Activated CD8-positive, alpha-beta T cell treated with anti-CD3 and anti-CD28 coated beads for 36 hours (primary cell): ENCODE data around the gene HAVCR2. TPM values are rescaled to one million over a fixed set of nuclear protein-coding genes. Genes with fewer than 3 reads are reported as not detected.
A peak's percentile ranks its signal among the peaks of the same experiment; 100 is the strongest.
"Not testable (repeated sequence)": the region's sequence is repeated elsewhere in the genome, so short reads cannot be mapped to it uniquely, and the experiment has no call there.

ENCODE experiments used
- ATAC-seq: fragments of 200-7000 bp; cut with Tn5 transposase; one replicate; pipeline ENCODE4 v1.10.0; 2021; ENCODE audit warnings: mild to moderate bottlenecking, moderate library complexity
- CTCF ChIA-PET: fragments of 350-600 bp; sonication (Branson Sonifier 250); formaldehyde crosslinking; loops from one replicate; lab custom pipeline; 2021; ENCODE audit warnings: antibody characterized with exemption; lab: Charles Lee
- POLR2A ChIA-PET: fragments of 350-600 bp; sonication (Branson Sonifier 250); formaldehyde crosslinking; loops from one replicate; lab custom pipeline; 2021; ENCODE audit warnings: antibody characterized with exemption; lab: Charles Lee
- DNase-seq: peaks from one replicate; pipeline ENCODE4 v3.0.0-alpha.2; 2020
- H3K27ac Mint-ChIP-seq: one replicate; pipeline ENCODE4 v1.8.0; 2021; ENCODE audit warnings: mild to moderate bottlenecking, mixed read lengths
- H3K27me3 Mint-ChIP-seq: one replicate; pipeline ENCODE4 v1.8.0; 2021; ENCODE audit warnings: mixed read lengths
- H3K36me3 Mint-ChIP-seq: one replicate; pipeline ENCODE4 v1.8.0; 2021; ENCODE audit warnings: low read depth, mixed read lengths
- H3K4me1 Mint-ChIP-seq: one replicate; pipeline ENCODE4 v1.8.0; 2021; ENCODE audit warnings: low read depth, mixed read lengths
- H3K4me3 Mint-ChIP-seq: one replicate; pipeline ENCODE4 v1.8.0; 2021; ENCODE audit warnings: mild to moderate bottlenecking, moderate library complexity, mixed read lengths
- H3K9me3 Mint-ChIP-seq: one replicate; pipeline ENCODE4 v1.8.0; 2021; ENCODE audit warnings: mixed read lengths
- CTCF ChIP-seq: fragments of 200-600 bp; IDR thresholded peaks from one replicate; pipeline ENCODE4 v1.8.0; 2022; ENCODE audit warnings: antibody characterized with exemption, mild to moderate bottlenecking
- intact Hi-C: fragments of 100-400 bp; cut with micrococcal nuclease; formaldehyde crosslinking; loops from one replicate; pipeline ENCODE4 v1.10.0; 2022
- total RNA-seq, 2 experiments: library from RNA; stranded (reverse); gene quantifications; one replicate each; pipeline ENCODE4 v1.2.3, GENCODE V29; 2021

Gene HAVCR2
- total RNA-seq, 2 experiments from 2014 or later = 28.7 to 34.6 TPM

DNA sequence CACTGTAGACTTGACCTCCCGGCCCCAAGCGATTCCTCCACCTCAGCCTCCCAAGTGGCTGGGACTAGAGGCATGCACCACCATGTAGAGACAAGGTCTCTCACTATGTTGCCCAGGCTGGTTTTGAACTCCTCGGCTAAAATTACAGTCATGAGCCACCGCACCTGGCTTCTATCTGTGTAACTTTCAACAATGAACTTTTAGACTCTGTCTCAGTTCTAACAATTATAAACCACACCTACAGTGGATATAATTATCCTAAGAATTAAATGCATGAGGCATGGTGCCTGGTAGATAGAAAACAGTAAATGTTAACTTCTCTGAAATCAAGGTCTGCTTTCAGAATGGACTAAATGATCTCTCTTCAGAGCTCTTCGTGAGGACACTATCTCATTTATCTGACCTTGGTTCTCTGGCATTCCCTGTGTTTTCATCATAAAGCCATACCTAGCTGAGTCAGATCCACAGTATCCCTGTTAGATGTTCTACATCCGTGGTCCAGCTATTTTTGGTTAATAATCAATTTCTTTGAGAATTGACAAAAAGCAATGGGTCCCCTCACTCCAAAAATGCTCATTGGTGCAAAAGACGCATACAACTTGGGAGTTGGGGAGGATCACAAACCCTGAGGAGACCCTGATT lies 57.1 kb downstream of the HAVCR2 start:
- no peak overlapping the region for H3K27ac Mint-ChIP-seq
- peaks cover 36% of the 10 kb centered on the region for H3K4me1 Mint-ChIP-seq
- intact Hi-C loops = no loop called here
- no peaks in the 10 kb centered on the region for H3K27me3 Mint-ChIP-seq
- H3K4me3 Mint-ChIP-seq = no peak overlapping the region
- no peaks in the 10 kb centered on the region for H3K9me3 Mint-ChIP-seq
- no peak for TF ChIP-seq CTCF
- CTCF ChIA-PET = no interaction called here
- no peak for ATAC-seq
- DNase-seq = no peak
- no peaks in the 10 kb centered on the region for H3K36me3 Mint-ChIP-seq
- POLR2A ChIA-PET = no interaction called here

DNA sequence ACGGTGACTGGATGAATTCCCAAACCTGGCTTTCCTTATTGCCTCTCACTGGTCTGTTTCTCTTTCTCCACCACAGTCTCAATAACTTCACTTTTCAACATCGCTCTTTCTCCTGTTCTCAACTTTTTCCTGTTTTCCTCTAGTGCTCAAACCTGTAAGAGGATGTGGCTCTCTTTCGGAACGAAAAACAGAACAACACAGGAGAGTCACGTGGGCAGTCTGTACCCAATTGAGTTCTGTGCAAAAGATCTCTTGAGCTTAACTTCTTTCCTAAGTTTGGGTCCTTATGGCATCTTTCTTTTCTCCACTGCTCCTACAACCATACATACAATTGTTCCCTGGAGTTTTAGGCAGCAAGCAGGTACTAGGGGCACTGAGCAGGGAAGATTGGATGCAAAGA lies 58.8 kb downstream of the HAVCR2 start:
- CTCF ChIA-PET = interaction anchor here (1.5 kb wide), 1 partner anchor 9 kb away, joined by 4 read pairs; the partner anchor contains the start of gene HAVCR1
- Mint-ChIP-seq H3K4me3 (peak overlapping the region; percentile 60), H3K9me3 (no peaks in the 10 kb centered on the region), H3K4me1 (peaks cover 47% of the 10 kb centered on the region), H3K27me3 (no peaks in the 10 kb centered on the region), H3K27ac (peak overlapping the region; percentile 73), H3K36me3 (no peaks in the 10 kb centered on the region)
- intact Hi-C loops = no loop called here
- ATAC-seq = peak; percentile 34
- no peak for DNase-seq
- TF ChIP-seq CTCF = no peak
- POLR2A ChIA-PET = interaction anchor here (1.2 to 1.4 kb wide), 3 partner anchors 25 to 93 kb away, joined by 3 read pairs; partner anchors contain the start of gene MED7

DNA sequence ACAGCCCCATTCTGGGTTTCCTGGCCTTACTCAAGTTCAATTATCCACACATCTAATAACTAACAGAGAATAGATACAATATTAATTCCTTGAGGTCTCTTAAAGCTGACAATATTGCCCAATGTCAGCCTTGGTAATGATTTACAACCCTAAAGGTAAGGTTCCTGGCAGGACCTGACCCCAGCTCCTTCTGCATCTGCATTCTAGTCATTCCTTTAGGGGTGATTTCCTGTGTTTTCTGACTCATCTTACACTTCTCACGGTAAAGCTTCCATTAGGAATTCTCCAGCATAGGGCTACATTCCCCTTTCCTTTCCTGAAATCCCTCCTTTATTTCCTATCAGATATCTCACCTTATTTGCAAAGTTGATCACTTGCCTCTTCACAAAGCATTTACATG lies 59.2 kb downstream of the HAVCR2 start:
- peaks cover 50% of the 10 kb centered on the region for H3K4me1 Mint-ChIP-seq
- no peak for TF ChIP-seq CTCF
- ATAC-seq (no peak), DNase-seq (no peak)
- H3K9me3 Mint-ChIP-seq = no peaks in the 10 kb centered on the region
- intact Hi-C loops = no loop called here
- ChIA-PET CTCF (interaction anchor here (1.5 kb wide), 1 partner anchor 10 kb away, joined by 4 read pairs; the partner anchor contains the start of gene HAVCR1), POLR2A (interaction anchor here (0.6 to 1.4 kb wide), 3 partner anchors 9 to 93 kb away, joined by 3 read pairs; partner anchors contain the start of gene MED7)
- H3K36me3 Mint-ChIP-seq = no peaks in the 10 kb centered on the region
- peak overlapping the region; percentile 73 for H3K27ac Mint-ChIP-seq
- peak overlapping the region; percentile 60 for H3K4me3 Mint-ChIP-seq
- H3K27me3 Mint-ChIP-seq = no peaks in the 10 kb centered on the region

DNA sequence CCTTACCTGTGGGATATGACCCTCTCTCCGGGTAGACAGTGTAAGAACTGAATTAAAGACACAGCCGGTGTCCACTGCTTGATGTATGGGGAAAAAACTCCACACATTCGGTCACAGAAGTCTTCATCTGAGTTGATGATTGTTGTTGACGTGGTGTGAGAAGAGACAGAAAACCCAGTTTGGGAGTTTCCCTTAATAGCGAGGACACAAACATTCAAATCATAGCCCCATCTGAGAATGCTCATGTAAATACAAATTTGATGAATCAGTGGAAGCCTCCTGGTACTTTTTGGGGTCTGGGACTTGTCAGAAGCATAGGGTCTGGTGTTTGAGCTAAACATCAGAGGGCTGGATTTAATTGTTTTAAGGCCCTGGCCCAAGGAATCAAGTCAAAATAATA lies 60.9 kb downstream of the HAVCR2 start:
- POLR2A ChIA-PET = no interaction called here
- no peaks in the 10 kb centered on the region for H3K36me3 Mint-ChIP-seq
- peak overlapping the region; percentile 32 for H3K27ac Mint-ChIP-seq
- peaks cover 51% of the 10 kb centered on the region for H3K4me1 Mint-ChIP-seq
- H3K27me3 Mint-ChIP-seq = no peaks in the 10 kb centered on the region
- intact Hi-C loops = no loop called here
- CTCF ChIA-PET = interaction anchor here (1.0 kb wide), 1 partner anchor 11 kb away, joined by 3 read pairs; no protein-coding TSS in a partner anchor
- H3K9me3 Mint-ChIP-seq = no peaks in the 10 kb centered on the region
- TF ChIP-seq CTCF = no peak
- H3K4me3 Mint-ChIP-seq = no peak overlapping the region
- DNase-seq = no peak
- no peak for ATAC-seq

GRCh38 chr5:157047016-157047415 lies 61.8 kb downstream of the HAVCR2 start:
- DNase-seq, H3K36me3 Mint-ChIP-seq, intact Hi-C loops, ATAC-seq, H3K9me3 Mint-ChIP-seq, POLR2A ChIA-PET, H3K4me3 Mint-ChIP-seq, H3K27ac Mint-ChIP-seq, H3K27me3 Mint-ChIP-seq: not testable (repeated sequence)
- CTCF ChIA-PET = interaction anchor here (1.0 kb wide), 1 partner anchor 85 kb away, joined by 3 read pairs; no protein-coding TSS in a partner anchor
- peaks cover 51% of the 10 kb centered on the region for H3K4me1 Mint-ChIP-seq
